NOMO-1 treated with DMSO at 0.1 percent for 48 hours (cell line): ENCODE measurements around the gene PCDH9.

Source experiments
- DNase-seq: peaks from one replicate; lab custom pipeline; 2025; ENCODE audit not compliant: unreplicated experiment; lab: John Stamatoyannopoulos, UW

The PCDH9 gene

GRCh38 chr13:67167420-67167819, 62.7 kb downstream of the PCDH9 start:
- no peak for DNase-seq

- no peak for DNase-seq
These were observed 69.0 kb downstream of the PCDH9 start for GRCh38 chr13:67161176-67161575.

GRCh38 chr13:67158903-67159302, 71.2 kb downstream of the PCDH9 start:
- DNase-seq, result no peak

GRCh38 chr13:67156723-67157060, 73.4 kb downstream of the PCDH9 start:
- DNase-seq, result no peak

GRCh38 chr13:67155898-67156722, 74.0 kb downstream of the PCDH9 start:
- DNase-seq, result no peak

- DNase-seq, result no peak
These were observed 78.1 kb downstream of the PCDH9 start for GRCh38 chr13:67152085-67152484.

GRCh38 chr13:67151652-67152051, 78.5 kb downstream of the PCDH9 start:
- no peak for DNase-seq

GRCh38 chr13:67150608-67151007, 79.5 kb downstream of the PCDH9 start:
- DNase-seq, result no peak

GRCh38 chr13:67148161-67148571, 82.0 kb downstream of the PCDH9 start:
- DNase-seq, result no peak

- no peak for DNase-seq
These were observed 82.6 kb downstream of the PCDH9 start for GRCh38 chr13:67147342-67148133.

- no peak for DNase-seq
These were observed 83.5 kb downstream of the PCDH9 start for GRCh38 chr13:67146523-67147130.

- no peak for DNase-seq
These were observed 84.2 kb downstream of the PCDH9 start for GRCh38 chr13:67145950-67146349.

GRCh38 chr13:67143544-67144115, 86.5 kb downstream of the PCDH9 start:
- no peak for DNase-seq

GRCh38 chr13:67140006-67140405, 90.1 kb downstream of the PCDH9 start:
- DNase-seq, result no peak

GRCh38 chr13:67139551-67139950, 90.6 kb downstream of the PCDH9 start:
- no peak for DNase-seq

- DNase-seq, result no peak
These were observed 91.2 kb downstream of the PCDH9 start for GRCh38 chr13:67138970-67139369.

- no peak for DNase-seq
These were observed 92.9 kb downstream of the PCDH9 start for GRCh38 chr13:67137044-67137735.

GRCh38 chr13:67136157-67136556, 94.0 kb downstream of the PCDH9 start:
- no peak for DNase-seq

- no peak for DNase-seq
These were observed 94.8 kb downstream of the PCDH9 start for GRCh38 chr13:67135356-67135755.

- no peak for DNase-seq
These were observed 95.6 kb downstream of the PCDH9 start for GRCh38 chr13:67134417-67135129.
